Testis (tissue), 2 donors: ENCODE results near the gene AFF4.

ENCODE experiments used
- POLR2A ChIP-seq: fragments of 450-650 bp; IDR thresholded peaks from one replicate; pipeline ENCODE4 v1.6.1; 2017; ENCODE audit warnings: antibody characterized with exemption, mild to moderate bottlenecking, moderate library complexity
- TF ChIP-seq, protein P1 (sequence below), 3 experiments: fragments of 450-650 bp in 2 of 3; fragments of 200-600 bp in 1 of 3; sonication (generic) in 1 of 3; IDR thresholded peaks; one replicate each; pipeline ENCODE4 v1.5.1; 2016 to 2019; ENCODE audit warnings: antibody characterized with exemption in 3 of 3, mild to moderate bottlenecking in 2 of 3, moderate library complexity in 1 of 3

DNA sequence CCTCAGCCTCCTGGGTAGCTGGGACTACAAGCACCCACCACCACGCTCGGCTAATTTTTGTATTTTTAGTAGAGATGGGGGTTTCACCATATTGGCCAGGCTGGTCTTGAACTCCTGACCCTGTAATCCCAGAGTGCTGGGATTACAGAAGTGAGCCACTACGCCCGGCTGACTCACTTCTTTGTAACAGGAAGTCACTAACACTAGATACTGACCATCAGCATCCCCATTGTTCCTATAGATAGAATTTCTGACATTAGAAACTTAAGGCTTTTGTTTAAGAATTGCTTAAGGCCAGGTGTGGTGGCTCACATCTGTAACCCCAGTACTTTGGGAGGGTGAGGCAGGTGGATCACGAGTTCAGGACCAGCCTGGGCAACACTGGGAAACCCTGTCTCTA lies 47.8 kb downstream of the AFF4 start:
- TF ChIP-seq, protein P1, sequence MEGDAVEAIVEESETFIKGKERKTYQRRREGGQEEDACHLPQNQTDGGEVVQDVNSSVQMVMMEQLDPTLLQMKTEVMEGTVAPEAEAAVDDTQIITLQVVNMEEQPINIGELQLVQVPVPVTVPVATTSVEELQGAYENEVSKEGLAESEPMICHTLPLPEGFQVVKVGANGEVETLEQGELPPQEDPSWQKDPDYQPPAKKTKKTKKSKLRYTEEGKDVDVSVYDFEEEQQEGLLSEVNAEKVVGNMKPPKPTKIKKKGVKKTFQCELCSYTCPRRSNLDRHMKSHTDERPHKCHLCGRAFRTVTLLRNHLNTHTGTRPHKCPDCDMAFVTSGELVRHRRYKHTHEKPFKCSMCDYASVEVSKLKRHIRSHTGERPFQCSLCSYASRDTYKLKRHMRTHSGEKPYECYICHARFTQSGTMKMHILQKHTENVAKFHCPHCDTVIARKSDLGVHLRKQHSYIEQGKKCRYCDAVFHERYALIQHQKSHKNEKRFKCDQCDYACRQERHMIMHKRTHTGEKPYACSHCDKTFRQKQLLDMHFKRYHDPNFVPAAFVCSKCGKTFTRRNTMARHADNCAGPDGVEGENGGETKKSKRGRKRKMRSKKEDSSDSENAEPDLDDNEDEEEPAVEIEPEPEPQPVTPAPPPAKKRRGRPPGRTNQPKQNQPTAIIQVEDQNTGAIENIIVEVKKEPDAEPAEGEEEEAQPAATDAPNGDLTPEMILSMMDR (IDR thresholded peaks at IDR 0.05), result no peak
- TF ChIP-seq POLR2A, result no peak
